ENCODE results near the gene SMCHD1.
"Not testable (repeated sequence)": the region's sequence is repeated elsewhere in the genome, so short reads cannot be mapped to it uniquely, and the experiment has no call there.

Gene SMCHD1

GRCh38 chr18:2657788-2658458, 2.4 kb downstream of the SMCHD1 start:
- peak; percentile 58 for DNase-seq (ENCODE audit: low spot score)

GRCh38 chr18:2660849-2661248, 5.3 kb downstream of the SMCHD1 start:
- not testable (repeated sequence) for DNase-seq (ENCODE audit: low spot score)

DNA sequence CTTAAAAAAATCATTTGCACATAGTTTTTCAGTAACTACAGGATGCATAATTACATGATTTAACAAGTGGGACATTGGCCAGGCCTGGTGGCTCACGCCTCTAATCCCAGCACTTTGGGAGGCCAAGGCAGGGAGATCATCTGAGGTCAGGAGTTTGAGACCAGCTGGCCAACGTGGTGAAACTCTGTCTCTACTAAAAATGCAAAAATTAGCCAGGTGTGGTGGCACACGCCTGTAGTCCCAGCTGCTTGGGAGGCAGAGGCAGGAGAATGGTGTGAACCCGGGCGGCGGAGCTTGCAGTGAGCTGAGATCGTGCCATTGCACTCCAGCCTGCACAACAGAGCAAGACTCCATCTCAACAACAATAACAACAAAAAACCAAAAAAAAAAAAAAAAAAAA, 6.8 kb downstream of the SMCHD1 start:
- DNase-seq (ENCODE audit: low spot score), result not testable (repeated sequence)

DNA sequence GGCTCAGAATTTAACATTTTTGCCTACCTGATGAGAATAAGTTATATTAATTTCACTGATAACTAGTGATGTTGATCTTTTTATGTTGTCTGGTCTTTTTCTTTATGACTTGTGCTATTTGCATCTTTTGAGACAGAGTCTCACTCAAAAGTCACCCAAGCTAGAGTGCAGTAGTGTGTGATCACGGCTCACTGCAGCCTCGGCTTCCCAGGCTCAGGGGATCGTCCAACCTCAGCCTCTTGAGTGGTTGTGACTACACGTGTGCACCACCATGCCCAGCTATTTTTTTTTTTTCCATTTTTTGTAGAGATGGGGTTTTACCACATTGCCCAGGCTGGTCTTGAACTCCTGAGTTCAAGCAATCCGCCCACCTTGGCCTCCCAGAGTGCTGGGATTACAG, 7.5 kb downstream of the SMCHD1 start:
- DNase-seq (ENCODE audit: low spot score), result no peak

- no peak for DNase-seq (ENCODE audit: low spot score)
Observed at GRCh38 chr18:2672410-2672809, 16.9 kb downstream of the SMCHD1 start.

DNA sequence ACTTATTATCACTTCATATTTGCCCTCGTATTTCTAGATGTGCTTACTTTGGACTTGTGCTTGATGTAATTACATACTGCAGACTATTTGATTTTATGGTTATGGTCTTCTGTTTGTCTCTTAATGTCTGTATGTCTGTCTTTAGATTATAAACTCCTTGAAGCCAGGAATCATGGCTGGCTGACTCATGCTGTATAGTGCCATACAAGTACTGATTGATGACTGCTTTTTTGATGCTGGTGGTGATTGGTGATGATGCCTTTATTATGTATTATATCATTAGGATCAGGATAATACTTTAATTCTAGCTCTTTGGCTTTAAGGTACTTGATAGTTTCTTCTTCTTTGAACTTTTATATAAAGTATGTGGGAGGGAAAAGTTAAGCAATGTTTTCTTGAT, 17.3 kb downstream of the SMCHD1 start:
- no peak for DNase-seq (ENCODE audit: low spot score)

GRCh38 chr18:2678933-2679332, 23.4 kb downstream of the SMCHD1 start:
- DNase-seq (ENCODE audit: low spot score), result not testable (repeated sequence)

DNA sequence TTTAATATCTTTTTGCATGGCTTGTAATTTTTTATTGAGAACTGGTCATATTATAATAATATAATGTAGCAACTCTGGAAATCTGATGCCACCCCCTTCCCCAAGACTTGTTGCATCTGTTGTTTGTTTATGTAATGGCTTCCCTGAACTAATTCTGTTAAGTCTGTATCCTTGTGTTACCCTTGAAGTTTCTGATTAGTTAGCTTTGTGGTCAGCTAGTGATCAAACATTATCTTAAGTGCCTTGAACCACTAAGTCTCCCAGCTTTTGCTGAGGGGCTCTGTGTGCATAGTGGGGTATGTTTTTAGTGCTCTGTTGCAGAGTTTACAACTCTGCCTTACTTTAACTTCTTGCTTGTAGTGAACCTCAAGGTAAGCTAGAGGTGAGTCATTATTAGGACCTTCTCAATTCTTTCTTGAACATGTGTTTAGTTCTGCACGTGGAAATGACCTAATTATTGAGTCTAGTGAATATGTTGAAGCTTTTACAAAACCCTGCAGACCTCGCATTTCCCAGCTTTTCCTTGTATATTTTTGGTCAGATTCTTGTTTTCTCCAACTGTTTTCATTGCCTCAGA, 24.8 kb downstream of the SMCHD1 start:
- DNase-seq (ENCODE audit: low spot score), result no peak

- no peak for DNase-seq (ENCODE audit: low spot score)
Observed at GRCh38 chr18:2681993-2682603, 26.6 kb downstream of the SMCHD1 start.

DNA sequence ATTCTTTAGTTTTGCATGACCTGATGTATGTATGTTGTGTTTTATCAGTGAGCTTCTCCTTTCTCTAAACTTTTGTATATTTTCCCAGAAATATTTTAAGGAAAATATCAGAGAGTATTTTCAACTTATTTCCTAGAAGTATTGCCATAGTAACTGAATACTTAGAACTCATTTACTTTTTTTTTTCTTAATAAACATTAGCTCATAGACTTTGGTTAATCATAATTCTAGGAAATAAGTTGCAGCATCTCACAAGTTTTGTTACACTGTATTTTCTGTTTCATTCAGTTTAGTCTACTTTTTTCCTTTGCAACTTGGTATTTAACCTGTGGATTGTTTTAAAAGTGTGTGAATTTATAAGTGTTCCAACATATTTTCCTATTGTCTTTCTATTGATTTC, 27.5 kb downstream of the SMCHD1 start:
- DNase-seq (ENCODE audit: low spot score), result no peak

DNA sequence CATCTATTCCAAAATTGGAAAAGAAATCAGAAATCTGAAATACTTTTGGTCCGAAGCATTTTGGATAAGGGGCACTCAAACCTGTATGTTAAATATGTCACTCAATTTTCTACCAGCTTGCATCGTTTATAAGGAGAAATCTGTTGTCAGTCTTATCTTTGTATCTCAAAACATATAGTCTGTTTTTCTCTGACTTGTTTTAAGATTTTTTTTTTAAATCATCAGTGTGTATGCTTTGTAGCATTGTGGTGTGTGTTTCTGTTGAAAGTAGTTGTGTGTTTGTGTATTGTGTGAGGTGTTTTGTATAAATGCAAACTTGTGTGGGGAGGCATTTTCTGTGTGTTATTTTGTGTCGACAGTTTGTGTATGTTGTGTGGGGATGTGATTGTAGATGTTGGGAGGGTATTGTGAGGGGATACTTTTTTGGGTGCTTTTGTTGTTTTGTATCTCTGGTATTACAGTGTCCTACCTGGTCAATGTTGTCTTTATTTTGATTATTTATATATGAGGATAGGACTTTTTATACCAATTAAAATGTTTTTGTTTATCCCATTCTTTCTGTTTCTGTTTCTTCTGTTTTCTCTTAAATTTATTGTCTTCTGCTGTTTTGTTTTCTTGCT, 30.9 kb downstream of the SMCHD1 start:
- no peak for DNase-seq (ENCODE audit: low spot score)

DNA sequence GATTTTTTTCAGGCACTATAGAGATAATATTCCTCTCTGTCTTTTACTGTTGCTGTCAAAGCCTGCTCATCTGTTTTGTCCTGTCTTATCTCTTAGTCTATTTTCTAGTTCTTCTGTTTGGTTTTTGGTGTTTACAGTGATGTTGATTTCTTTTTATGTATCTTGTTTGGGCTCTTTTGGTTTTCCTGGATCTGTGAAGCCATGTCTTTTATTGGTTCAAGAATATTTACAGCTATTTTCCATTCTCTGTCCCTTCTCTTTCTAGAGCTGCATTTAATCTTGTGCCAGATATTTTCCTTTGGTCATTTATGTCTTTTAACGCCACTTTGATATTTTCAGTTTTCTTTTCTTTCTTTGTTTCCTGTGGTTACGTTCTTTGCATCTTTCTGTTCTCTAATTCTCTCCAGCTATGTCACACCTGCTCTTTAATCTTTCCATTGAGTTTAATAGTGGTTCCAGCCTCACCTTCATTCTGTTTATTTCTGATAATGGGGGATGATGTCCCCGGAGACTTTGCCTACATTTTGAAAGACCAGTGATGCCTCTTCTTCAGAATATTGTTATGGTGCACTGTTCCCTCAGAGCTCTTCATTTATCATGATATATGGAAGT, 32.0 kb downstream of the SMCHD1 start:
- DNase-seq (ENCODE audit: low spot score), result no peak

GRCh38 chr18:2692508-2692907, 37.0 kb downstream of the SMCHD1 start:
- DNase-seq (ENCODE audit: low spot score), result no peak

GRCh38 chr18:2697184-2697583, 41.7 kb downstream of the SMCHD1 start:
- no peak for DNase-seq (ENCODE audit: low spot score)

- DNase-seq (ENCODE audit: low spot score), result no peak
Observed at GRCh38 chr18:2699001-2699400, 43.5 kb downstream of the SMCHD1 start.

DNA sequence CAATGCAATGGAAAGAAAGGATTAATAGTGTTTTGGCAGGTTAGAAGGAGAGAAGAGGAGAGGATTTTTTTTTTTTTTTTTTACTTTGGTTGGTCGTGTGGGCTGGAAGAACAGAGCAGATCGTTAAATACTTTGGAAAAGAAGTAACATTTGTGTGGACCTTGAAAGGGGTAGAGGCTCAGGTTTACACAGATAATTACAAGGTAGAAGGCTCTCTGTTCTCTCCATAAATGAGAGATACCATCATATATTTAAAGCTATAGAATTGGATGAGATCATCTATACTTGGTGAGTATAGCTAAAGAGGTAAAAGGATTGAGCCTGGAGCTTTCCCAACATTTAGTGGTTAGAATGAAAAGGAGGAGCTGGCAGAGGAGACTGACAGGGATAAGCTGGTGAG, 49.0 kb downstream of the SMCHD1 start:
- DNase-seq (ENCODE audit: low spot score), result no peak

DNA sequence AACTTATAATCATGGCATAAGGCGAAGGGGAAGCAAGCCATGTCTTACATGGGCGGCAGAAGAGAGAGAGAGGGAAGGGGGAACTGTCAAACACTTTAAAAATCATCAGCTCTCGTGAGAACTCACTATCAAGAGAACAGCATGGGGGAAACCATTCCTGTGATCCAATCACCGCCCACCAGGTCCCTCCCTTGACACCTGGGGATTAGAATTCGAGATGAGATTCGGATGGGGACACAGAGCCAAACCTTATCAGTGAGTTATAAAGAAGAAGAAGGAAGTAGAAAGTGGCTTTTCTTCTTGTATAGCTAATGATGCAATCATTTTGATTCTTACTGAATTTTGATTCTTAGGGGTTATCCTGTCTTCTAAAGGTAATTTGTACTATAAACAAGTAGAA, 51.4 kb downstream of the SMCHD1 start:
- no peak for DNase-seq (ENCODE audit: low spot score)

DNA sequence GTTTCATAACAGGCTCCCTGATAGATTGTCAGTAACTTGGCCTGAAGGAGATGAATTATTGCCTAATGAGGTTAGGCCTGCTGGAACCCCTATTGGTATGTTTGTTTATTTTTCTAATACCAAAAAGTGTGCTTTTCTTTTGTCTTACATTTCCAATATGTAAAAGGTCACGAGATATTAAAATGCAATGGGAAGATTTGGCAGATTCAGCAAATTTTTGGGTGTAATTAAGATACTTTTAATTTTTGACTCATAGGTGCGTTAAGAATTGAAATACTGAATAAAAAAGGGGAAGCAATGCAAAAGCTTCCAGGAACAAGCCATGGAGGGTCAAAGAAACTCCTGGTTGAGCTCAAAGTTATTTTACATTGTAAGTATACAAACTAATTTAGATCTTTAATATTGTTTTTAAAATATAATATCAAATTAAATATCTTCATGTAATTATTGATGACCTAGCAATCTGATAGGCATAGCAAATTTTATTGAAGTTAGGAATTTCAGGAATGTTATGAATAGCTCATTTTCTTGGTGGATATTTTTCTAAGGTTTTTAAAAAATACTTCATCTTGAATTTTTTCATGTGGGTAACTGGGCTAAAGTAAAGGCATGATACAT, 52.1 kb downstream of the SMCHD1 start:
- no peak for DNase-seq (ENCODE audit: low spot score)

- no peak for DNase-seq (ENCODE audit: low spot score)
Observed at GRCh38 chr18:2709316-2709715, 53.8 kb downstream of the SMCHD1 start.

DNA sequence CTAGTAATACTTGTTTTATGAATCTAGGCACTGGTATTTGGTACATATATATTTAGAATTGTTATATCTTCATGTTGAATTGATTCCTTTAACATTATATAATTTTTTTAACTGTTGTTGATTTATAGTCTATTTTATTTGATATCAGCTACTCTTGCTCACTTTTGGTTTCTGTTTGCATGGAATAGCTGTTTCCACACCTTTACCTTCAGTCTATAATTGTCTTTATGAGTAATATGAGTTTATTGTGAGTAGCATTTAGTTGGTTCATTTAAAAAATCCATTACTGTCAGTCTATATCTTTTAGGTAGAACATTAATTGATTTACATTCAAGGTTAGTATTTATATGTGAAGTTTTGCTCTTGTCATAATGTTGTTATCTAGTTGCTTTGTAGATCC, 58.6 kb downstream of the SMCHD1 start:
- no peak for DNase-seq (ENCODE audit: low spot score)

- DNase-seq (ENCODE audit: low spot score), result no peak
Observed at GRCh38 chr18:2715990-2716389, 60.5 kb downstream of the SMCHD1 start.
